Spleen (tissue), 11 donors: ENCODE data around the gene GIGYF1. TPM values are rescaled to one million over a fixed set of nuclear protein-coding genes. Genes with fewer than 3 reads are reported as not detected.
"Not testable (repeated sequence)": the region's sequence is repeated elsewhere in the genome, so short reads cannot be mapped to it uniquely, and the experiment has no call there.

Source experiments
- DNase-seq: peaks from one replicate; pipeline ENCODE4 v3.0.0-alpha.2; 2020
- H3K27ac ChIP-seq, 8 donors: fragments of 200-600 bp; sonication (generic) in 7 of 8; 1 replicate in 4 of 8; 2 replicates in 4 of 8; pipeline versions ENCODE4 v1.5.0 to v1.8.0; 2016 to 2021; ENCODE audit warnings: inconsistent platforms in 4 of 8, mild to moderate bottlenecking in 4 of 8, moderate library complexity in 1 of 8
- H3K27me3 ChIP-seq, 7 donors: fragments of 200-600 bp; sonication (generic) in 6 of 7; replicated peaks in 1 of 7; 1 replicate in 4 of 7; 2 replicates in 3 of 7; pipeline versions ENCODE4 v1.5.0 to v1.8.0; 2016 to 2021; ENCODE audit warnings: inconsistent platforms in 3 of 7, mild to moderate bottlenecking in 1 of 7
- H3K36me3 ChIP-seq, 6 donors: fragments of 200-600 bp; sonication (generic) in 5 of 6; 1 replicate in 4 of 6; 2 replicates in 2 of 6; pipeline versions ENCODE4 v1.5.0 to v1.8.0; 2016 to 2021; ENCODE audit warnings: inconsistent platforms in 2 of 6
- H3K4me1 ChIP-seq, 6 donors: fragments of 200-600 bp; sonication (generic) in 5 of 6; 1 replicate in 3 of 6; 2 replicates in 3 of 6; pipeline versions ENCODE4 v1.5.0 to v1.8.0; 2016 to 2021; ENCODE audit warnings: inconsistent platforms in 3 of 6
- H3K4me3 ChIP-seq, 8 donors: fragments of 200-600 bp; sonication (generic) in 7 of 8; 1 replicate in 4 of 8; 2 replicates in 4 of 8; pipeline versions ENCODE4 v1.5.0 to v1.8.0; 2016 to 2021; ENCODE audit warnings: inconsistent platforms in 4 of 8, mild to moderate bottlenecking in 4 of 8, moderate library complexity in 2 of 8
- H3K9me3 ChIP-seq, 8 donors: fragments of 200-600 bp; sonication (generic) in 7 of 8; 1 replicate in 4 of 8; 2 replicates in 4 of 8; pipeline versions ENCODE4 v1.5.0 to v1.8.0; 2016 to 2021; ENCODE audit warnings: inconsistent platforms in 4 of 8
- CTCF ChIP-seq, 11 experiments: fragments of 200-600 bp in 7 of 11; fragments of 450-650 bp in 4 of 11; sonication (generic) in 4 of 11; IDR thresholded peaks in 8 of 11; conservative IDR thresholded peaks in 3 of 11; 1 replicate in 7 of 11; 2 replicates in 4 of 11; pipeline versions ENCODE4 v1.4.0 to v1.8.0; 2016 to 2021; ENCODE audit warnings: antibody characterized with exemption in 11 of 11, inconsistent platforms in 4 of 11, mild to moderate bottlenecking in 1 of 11
- POLR2A ChIP-seq, 3 donors: fragments of 450-650 bp; IDR thresholded peaks; one replicate each; pipeline ENCODE4 v1.5.1; 2017; ENCODE audit warnings: antibody characterized with exemption in 3 of 3, mild to moderate bottlenecking in 1 of 3
- POLR2AphosphoS5 ChIP-seq, 3 donors: sonication (generic); formaldehyde crosslinking; IDR thresholded peaks; one replicate each; pipeline ENCODE4 v1.5.1; 2017; ENCODE audit warnings: antibody characterized with exemption in 3 of 3
- WGBS, 5 donors: extraction: QIAGEN DNeasy Blood & Tissue Kit in 3 of 5; methylation state at CpG; one replicate each; pipeline versions ENCODE4 v1.1.5 to v1.1.7; 2013 to 2018; 5-methylcytosine and 5-hydroxymethylcytosine counted together
- intact Hi-C: fragments of 100-400 bp; cut with DNase I; formaldehyde crosslinking; loops from one replicate; pipeline ENCODE4 v1.15.0; 2023; ENCODE audit warnings: low total_unique reads
- polyA plus RNA-seq, 3 donors: library from polyadenylated mRNA; stranded (reverse); fragments of 200-250 nt; gene quantifications; one replicate each; pipeline ENCODE4 v1.2.1, GENCODE V29; 2013
- total RNA-seq, 7 donors: library from RNA; depleted of rRNA in 3 of 7; stranded (reverse); fragments of >200 nt in 3 of 7; fragmentation: NEBNext Ultra II Directional in 4 of 7; extraction: Animal tissue kit (Norgen Biotek cat#: 25700) in 4 of 7; gene quantifications; one replicate each; pipeline versions ENCODE4 v1.1.0 to v1.2.1, GENCODE V29; 2016 to 2021
- donor health status: healthy with polysubstance abuse.
- donor health status: DM: no; HTN: no; CAD: no; lungs with moderate emphysema.
- donor health status: DM: no; HTN: no; CAD: no.
- donor health status: Bipolar disorder and iron deficiency.
- donor health status: healthy.
- donor health status: DM: no; HTN: no; CAD: no.
- donor health status: DM: yes; HTN: yes; CAD: no.

Gene GIGYF1
- total and polyA plus RNA-seq, 10 donors: 15.4 to 102 (median 54.6) TPM

DNA sequence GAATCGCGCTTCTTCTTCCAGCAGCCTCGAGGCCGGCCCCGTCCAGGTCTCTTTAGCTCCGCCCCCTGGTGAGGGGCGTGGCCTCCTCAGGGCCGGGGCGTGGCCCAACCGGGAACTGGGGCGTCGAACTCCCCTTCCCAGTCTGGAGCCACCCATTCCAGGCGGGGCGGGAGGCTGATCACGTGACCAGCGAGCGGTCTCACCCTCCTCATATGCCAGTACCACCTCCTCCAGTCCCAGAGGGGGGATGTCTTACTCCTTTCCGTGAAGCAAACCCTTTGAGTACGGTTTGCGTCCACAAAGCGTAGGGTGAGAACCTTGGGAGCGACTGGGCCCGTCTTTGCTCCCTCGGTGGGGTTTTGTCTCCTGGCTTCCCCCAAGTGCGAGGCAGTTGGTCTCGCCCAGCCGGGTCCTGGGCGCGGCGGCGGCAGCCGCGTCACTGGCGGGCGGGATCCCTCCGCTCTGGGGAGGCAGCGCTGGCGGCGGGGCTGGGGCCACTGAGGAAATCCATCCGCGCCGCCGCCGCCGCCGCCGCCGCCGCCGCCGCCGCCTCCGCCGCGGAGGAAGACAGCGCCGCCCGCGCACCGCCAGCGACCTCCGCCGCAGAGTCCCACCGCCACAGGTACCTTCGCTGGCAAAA lies 20.6 kb downstream of the GIGYF1 start, which contains the start of gene GNB2:
Gene GNB2 (plus strand): TSS at position 439 of the 640 bp plus-strand sequence. CDS start 2,526 bp downstream, outside the sequence.
- Histone ChIP-seq H3K4me3 (peak within 1 kb of the TSS; percentile 86 to 98 (median 92)), H3K36me3 (peaks cover 0 to 24% (median 22%) of the 10 kb centered on the region in 6 donors), H3K4me1 (peaks cover 7 to 41% (median 33%) of the 10 kb centered on the region in 6 donors), H3K27me3 (no peaks in the 10 kb centered on the region), H3K9me3 (no peaks in the 10 kb centered on the region), H3K27ac (peak within 1 kb of the TSS; percentile 97 to 100 (median 99))
- TF ChIP-seq POLR2AphosphoS5 (IDR thresholded peaks at IDR 0.05) (peak; percentile 92 to 95 (median 94)), CTCF (IDR thresholded peaks at IDR 0.05 in 8 of 11, conservative IDR thresholded peaks at IDR 0.05 in 3 of 11) (peak in 4 of 11 experiments; percentile 9 to 36 (median 18)), POLR2A (IDR thresholded peaks at IDR 0.05) (peak in 2 of 3 donors; percentile 64 to 67)
- DNase-seq: peak; percentile 100
- intact Hi-C loops: loop anchor here (10.0 kb wide), 1 partner anchor 59 kb away; the partner anchor contains the start of gene MOSPD3
- WGBS, 5 donors: 0 to 1% (median 0%) methylated on average over 17 to 65 of the region's 65 CpGs

GRCh38 chr7:100671353-100672327 lies 22.4 kb downstream of the GIGYF1 start:
- TF ChIP-seq POLR2A (IDR thresholded peaks at IDR 0.05): no peak
- no peak for TF ChIP-seq POLR2AphosphoS5 (IDR thresholded peaks at IDR 0.05)
- TF ChIP-seq CTCF (IDR thresholded peaks at IDR 0.05 in 8 of 11, conservative IDR thresholded peaks at IDR 0.05 in 3 of 11): no peak
- Histone ChIP-seq H3K27ac (no peak overlapping the region), H3K36me3 (peaks cover 0 to 6% (median 4%) of the 10 kb centered on the region in 6 donors), H3K4me3 (no peak overlapping the region), H3K9me3 (no peaks in the 10 kb centered on the region), H3K27me3 (no peaks in the 10 kb centered on the region), H3K4me1 (peaks cover 7 to 24% (median 21%) of the 10 kb centered on the region in 6 donors)
- WGBS, 5 donors: 92 to 95% (median 93%) methylated on average over 18 of the region's 18 CpGs
- intact Hi-C loops: loop anchor here (10.0 kb wide), 1 partner anchor 57 kb away; the partner anchor contains the start of gene MOSPD3
- DNase-seq: peak; percentile 69

- Histone ChIP-seq H3K27me3 (no peaks in the 10 kb centered on the region), H3K36me3 (no peaks in the 10 kb centered on the region), H3K4me1 (peaks cover 0 to 11% (median 7%) of the 10 kb centered on the region in 6 donors), H3K4me3 (no peak overlapping the region), H3K9me3 (no peaks in the 10 kb centered on the region), H3K27ac (no peak overlapping the region)
- DNase-seq: no peak
- 63 to 72% (median 63%) methylated on average over 8 of the region's 8 CpGs for WGBS, 5 donors
- TF ChIP-seq POLR2AphosphoS5 (IDR thresholded peaks at IDR 0.05) (no peak), CTCF (IDR thresholded peaks at IDR 0.05 in 8 of 11, conservative IDR thresholded peaks at IDR 0.05 in 3 of 11) (no peak), POLR2A (IDR thresholded peaks at IDR 0.05) (no peak)
- intact Hi-C loops: loop anchor here (10.0 kb wide), 1 partner anchor 55 kb away; the partner anchor contains the start of gene MOSPD3
These were observed 24.0 kb downstream of the GIGYF1 start for GRCh38 chr7:100670074-100670473.

DNA sequence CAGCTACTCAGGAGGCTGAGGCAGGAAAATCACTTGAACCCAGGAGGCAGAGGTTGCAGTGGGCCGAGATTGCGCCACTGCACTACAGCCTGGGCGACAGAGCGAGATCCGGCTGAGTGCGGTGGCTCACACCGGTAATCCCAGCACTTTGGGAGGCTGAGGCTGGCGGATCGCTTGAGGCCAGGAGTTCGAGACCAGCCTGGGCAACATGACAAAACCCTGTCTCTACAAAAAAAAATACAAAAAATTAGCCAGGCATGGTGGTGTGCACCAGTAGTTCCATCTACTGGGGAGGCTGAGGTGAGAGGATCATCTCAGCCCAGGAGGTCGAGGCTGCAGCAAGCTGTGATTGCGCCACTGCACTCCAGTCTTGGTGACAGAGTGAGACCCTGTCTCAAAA lies 24.9 kb downstream of the GIGYF1 start:
- H3K36me3 ChIP-seq, H3K9me3 ChIP-seq, intact Hi-C loops, H3K27ac ChIP-seq, H3K27me3 ChIP-seq, H3K4me3 ChIP-seq: not testable (repeated sequence)
- peak; percentile 59 for DNase-seq
- H3K4me1 ChIP-seq: peaks cover 0 to 11% (median 7%) of the 10 kb centered on the region in 6 donors
- 92 to 94% (median 93%) methylated on average over 12 of the region's 12 CpGs for whole genome bisulfite sequencing, 5 donors
